ENCODE measurements around the gene HSP90B1.

DNA sequence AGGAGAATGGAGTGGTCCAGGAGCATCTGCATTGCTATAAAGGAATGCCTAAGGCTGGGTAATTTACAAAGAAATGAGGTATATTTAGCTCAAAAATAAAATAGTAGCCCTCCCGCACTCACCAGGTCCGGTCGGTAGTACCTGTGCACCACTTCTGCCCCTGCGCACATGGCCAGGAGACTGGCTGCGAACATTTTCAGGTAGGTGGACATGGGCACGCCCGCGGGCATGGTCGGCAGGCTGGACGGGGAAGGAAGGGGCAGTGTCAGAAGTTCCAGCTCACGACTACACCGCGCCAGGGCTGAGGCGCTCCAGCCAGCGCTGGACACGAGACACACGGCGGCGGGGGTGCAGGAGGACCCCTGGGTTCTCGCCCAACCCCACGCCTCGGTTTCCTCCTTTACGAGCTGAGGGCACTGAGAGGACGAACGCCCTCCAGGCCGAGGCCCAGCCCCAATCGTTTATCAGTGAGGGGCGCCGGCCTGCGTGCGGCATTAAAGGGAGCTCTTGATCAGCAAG lies 26.4 kb downstream of the HSP90B1 start:
- TF ChIP-seq EP300 (IDR thresholded peaks at IDR 0.05; ENCODE audit: borderline replicate concordance in 1 of 2, control insufficient read depth in 1 of 2, low read depth in 2 of 2, low read length in 2 of 2) = no peak
- TF ChIP-seq ZNF207 (IDR thresholded peaks at IDR 0.05; ENCODE audit: borderline replicate concordance) = no peak
- TF ChIP-seq NR2C2 (IDR thresholded peaks at IDR 0.05; ENCODE audit: borderline replicate concordance, control insufficient read depth, insufficient read length, low read depth) = no peak
- TF ChIP-seq, protein P1, sequence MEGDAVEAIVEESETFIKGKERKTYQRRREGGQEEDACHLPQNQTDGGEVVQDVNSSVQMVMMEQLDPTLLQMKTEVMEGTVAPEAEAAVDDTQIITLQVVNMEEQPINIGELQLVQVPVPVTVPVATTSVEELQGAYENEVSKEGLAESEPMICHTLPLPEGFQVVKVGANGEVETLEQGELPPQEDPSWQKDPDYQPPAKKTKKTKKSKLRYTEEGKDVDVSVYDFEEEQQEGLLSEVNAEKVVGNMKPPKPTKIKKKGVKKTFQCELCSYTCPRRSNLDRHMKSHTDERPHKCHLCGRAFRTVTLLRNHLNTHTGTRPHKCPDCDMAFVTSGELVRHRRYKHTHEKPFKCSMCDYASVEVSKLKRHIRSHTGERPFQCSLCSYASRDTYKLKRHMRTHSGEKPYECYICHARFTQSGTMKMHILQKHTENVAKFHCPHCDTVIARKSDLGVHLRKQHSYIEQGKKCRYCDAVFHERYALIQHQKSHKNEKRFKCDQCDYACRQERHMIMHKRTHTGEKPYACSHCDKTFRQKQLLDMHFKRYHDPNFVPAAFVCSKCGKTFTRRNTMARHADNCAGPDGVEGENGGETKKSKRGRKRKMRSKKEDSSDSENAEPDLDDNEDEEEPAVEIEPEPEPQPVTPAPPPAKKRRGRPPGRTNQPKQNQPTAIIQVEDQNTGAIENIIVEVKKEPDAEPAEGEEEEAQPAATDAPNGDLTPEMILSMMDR (IDR thresholded peaks at IDR 0.05 in 2 of 3, conservative IDR thresholded peaks at IDR 0.05 in 1 of 3; ENCODE audit: control insufficient read depth in 2 of 3, extremely low read depth in 1 of 3, insufficient read depth in 1 of 3, low read depth in 3 of 3, low read length in 3 of 3) = no peak
- TF ChIP-seq BHLHE40 (IDR thresholded peaks at IDR 0.05; ENCODE audit: borderline replicate concordance in 1 of 2, low read depth in 2 of 2, low read length in 1 of 2) = no peak
- no peak for TF ChIP-seq EZH2 (IDR thresholded peaks at IDR 0.05; ENCODE audit: borderline replicate concordance, control insufficient read depth, low read depth, low read length)
- TF ChIP-seq, protein P2, sequence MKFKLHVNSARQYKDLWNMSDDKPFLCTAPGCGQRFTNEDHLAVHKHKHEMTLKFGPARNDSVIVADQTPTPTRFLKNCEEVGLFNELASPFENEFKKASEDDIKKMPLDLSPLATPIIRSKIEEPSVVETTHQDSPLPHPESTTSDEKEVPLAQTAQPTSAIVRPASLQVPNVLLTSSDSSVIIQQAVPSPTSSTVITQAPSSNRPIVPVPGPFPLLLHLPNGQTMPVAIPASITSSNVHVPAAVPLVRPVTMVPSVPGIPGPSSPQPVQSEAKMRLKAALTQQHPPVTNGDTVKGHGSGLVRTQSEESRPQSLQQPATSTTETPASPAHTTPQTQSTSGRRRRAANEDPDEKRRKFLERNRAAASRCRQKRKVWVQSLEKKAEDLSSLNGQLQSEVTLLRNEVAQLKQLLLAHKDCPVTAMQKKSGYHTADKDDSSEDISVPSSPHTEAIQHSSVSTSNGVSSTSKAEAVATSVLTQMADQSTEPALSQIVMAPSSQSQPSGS (IDR thresholded peaks at IDR 0.05; ENCODE audit: low read length) = no peak
- TF ChIP-seq SP1 (IDR thresholded peaks at IDR 0.05; ENCODE audit: low read depth, low read length) = no peak
- TF ChIP-seq, protein P3, sequence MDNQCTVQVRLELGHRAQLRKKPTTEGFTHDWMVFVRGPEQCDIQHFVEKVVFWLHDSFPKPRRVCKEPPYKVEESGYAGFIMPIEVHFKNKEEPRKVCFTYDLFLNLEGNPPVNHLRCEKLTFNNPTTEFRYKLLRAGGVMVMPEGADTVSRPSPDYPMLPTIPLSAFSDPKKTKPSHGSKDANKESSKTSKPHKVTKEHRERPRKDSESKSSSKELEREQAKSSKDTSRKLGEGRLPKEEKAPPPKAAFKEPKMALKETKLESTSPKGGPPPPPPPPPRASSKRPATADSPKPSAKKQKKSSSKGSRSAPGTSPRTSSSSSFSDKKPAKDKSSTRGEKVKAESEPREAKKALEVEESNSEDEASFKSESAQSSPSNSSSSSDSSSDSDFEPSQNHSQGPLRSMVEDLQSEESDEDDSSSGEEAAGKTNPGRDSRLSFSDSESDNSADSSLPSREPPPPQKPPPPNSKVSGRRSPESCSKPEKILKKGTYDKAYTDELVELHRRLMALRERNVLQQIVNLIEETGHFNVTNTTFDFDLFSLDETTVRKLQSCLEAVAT (IDR thresholded peaks at IDR 0.05) = no peak
